NCI-H748 treated with DMSO at 0.1 percent for 48 hours (cell line): Measurements from ENCODE around the gene MBD5.
A peak's percentile ranks its signal among the peaks of the same experiment; 100 is the strongest.

ENCODE experiments used
- DNase-seq: peaks from one replicate; lab custom pipeline; 2025; lab: John Stamatoyannopoulos, UW

The MBD5 gene

DNA sequence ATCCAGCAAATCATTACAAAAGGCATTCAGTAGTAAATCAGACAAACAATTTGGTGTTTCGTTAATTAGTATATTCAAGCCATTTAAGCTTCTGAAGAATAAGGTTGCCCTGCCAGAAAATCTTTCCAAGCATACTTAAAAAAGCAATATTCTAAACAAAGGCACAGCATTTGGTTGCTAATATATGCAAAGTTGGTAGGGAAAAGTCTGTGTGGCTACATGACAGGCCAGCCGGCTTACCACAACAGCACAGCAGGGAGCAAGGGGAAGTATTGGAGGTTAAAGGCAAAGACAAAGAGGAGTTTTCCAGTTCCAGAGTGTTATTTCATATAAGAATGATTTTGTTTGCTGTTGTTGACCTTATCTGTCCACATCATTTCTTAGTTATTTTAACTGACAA lies 282.3 kb downstream of the MBD5 start:
- DNase-seq, result no peak

GRCh38 chr2:148305476-148305875 lies 284.6 kb downstream of the MBD5 start:
- no peak for DNase-seq

DNA sequence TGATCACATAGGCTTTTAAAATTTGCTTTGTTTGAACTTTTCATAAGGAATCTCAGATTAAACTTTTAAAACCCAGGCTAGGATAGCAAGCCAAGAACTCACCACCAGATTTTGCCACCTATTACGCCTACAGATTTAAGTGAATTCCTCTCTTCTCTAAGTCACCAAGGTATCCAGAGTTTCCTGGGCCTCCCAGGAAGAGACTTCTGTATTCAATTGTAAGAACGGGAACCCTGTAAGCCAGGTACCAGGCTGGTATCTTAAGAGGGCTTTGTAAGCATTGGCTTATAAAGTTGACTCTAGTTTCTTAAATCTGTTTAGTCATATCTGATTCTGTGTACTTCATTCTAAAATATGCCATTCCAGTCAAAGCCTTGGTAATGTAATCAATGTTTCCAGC lies 285.1 kb downstream of the MBD5 start:
- DNase-seq, result no peak

DNA sequence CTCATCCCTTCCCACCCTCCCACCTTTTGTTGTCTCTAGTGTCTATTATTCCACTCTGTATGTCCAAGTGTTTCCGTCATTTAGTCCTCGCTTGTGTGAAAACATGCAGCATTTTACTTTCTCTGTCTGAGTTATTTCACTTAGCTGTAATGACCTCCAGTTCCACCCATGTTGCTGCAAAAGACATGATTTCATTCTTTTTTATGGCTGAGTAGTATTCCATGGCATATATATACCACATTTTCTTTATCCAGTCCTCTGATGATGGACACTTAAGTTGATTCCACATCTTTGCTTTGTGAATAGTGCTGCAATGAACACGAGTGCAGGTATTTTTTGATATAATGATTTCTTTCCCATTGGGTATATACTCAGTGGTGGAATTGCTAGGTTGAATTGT lies 296.7 kb downstream of the MBD5 start:
- DNase-seq, result no peak

DNA sequence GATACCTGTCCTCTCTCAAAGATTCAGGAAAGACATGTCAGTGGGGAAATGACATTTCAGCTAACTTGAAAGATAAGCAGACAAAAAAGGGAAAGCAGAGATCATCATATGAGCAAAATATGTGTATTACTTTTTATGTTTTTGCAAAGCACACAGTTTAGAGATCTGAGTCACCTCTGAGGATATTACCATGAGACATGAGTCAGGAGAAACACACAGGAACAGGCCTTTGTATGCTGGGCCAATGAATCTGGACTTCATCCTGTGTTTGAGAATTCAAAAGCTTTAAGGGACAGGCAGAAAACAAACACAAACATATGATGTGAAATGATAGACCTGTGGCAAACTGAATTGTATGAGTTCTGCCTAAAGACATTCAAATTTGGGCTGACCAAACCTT lies 317.6 kb downstream of the MBD5 start:
- no peak for DNase-seq

DNA sequence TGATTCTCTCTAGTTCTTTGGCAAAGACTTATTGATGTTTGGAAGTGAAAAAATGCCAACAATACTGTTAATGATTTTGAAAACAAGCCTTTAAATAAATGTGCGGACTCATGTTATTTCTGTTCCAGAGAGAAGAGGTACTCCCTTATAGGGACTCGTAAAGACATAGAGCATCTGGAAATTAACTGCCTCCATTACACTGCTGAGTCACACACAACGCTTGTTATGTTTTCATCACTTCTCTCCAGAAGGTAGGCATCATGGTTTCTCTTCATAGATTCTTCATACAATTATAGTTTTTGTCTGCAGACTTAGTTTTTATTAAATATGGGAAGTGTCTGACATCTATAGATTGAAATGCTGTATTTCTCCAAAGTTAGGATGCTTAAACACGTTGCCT lies 321.2 kb downstream of the MBD5 start:
- DNase-seq, result no peak

GRCh38 chr2:148350199-148350598 lies 329.3 kb downstream of the MBD5 start:
- DNase-seq, result no peak

- DNase-seq, result no peak
These were observed 330.7 kb downstream of the MBD5 start for GRCh38 chr2:148351437-148352143.

DNA sequence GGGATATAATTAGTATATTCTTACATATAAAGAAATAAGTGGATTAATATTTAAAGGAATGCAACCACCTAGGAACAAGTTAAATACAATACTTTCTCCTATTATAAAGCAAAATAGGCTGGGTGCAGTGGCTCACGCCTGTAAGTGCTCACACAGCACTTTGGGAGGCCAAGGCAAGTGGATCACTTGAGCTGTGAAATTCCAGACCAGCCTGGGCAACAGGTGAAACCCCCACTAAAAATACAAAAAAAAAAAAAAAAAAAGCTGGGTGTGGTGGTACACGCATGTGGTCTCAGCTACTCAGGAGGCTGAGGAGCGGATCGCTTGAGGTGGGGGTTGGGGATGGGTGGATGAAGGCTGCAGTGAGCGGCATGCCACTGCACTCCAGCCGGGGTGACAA lies 337.5 kb downstream of the MBD5 start:
- no peak for DNase-seq

- DNase-seq, result no peak
These were observed 339.8 kb downstream of the MBD5 start for GRCh38 chr2:148360662-148361061.

- no peak for DNase-seq
These were observed 341.4 kb downstream of the MBD5 start for GRCh38 chr2:148362144-148362796.

DNA sequence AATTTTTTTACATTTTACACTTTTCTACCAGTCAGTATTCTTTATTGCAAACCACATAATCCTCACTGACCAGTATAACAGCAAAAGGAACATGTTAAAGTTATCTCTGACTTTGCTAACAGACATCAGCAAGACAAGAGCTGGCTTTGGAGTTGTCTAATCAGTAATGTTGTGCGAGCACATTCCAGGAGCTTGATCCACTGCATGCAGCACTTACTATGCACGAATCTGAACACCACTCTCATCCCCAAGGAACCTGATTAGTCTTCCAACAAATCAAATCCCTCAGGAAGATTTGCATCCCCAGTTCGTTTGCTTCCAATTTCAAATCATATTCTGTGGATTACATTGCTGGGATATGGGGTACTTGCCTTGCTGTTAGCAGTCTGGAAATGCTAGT lies 354.3 kb downstream of the MBD5 start:
- no peak for DNase-seq

- DNase-seq, result no peak
These were observed 370.4 kb downstream of the MBD5 start for GRCh38 chr2:148391324-148391723.

GRCh38 chr2:148402786-148403185 lies 381.9 kb downstream of the MBD5 start:
- DNase-seq, result no peak

DNA sequence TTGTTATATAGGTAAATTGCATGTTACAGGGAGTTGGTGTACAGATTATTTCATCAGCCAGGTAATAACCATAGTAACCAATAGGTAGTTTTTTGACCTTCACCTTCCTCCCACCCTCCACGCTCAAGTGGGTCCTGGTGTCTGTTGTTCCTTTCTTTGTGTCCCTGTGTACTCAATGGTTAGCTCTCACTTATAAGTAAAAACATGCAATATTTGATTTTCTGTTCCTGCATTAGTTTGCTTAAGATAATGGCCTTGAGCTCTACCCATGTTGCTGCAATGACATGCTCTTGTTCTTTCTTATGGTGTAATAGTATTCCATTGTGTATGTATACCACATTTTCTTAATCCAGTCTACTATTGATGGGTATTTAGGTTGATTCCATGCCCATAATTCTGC lies 390.0 kb downstream of the MBD5 start:
- DNase-seq, result peak; percentile 64

GRCh38 chr2:148416248-148416647 lies 395.4 kb downstream of the MBD5 start:
- no peak for DNase-seq

DNA sequence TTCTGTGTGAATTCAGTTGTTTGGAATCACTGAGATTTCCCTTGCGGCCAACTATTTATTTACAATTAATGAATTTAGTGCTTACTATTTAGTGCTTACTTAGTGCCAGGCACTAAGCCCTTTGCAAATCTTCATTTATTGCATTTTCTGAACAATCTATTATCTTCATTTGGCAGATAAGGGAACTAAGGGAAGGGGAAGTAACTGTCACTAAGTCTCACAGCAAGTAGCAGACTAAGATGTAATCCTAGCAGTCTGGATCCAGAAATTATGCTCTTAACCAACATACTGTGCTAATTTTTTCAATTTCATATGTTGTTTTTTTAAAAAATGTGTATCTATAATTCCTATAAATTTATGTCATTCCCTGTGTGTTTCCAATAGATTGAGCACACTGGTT lies 409.2 kb downstream of the MBD5 start:
- DNase-seq, result no peak

- no peak for DNase-seq
These were observed 427.0 kb downstream of the MBD5 start for GRCh38 chr2:148447877-148448276.

- no peak for DNase-seq
These were observed 429.6 kb downstream of the MBD5 start for GRCh38 chr2:148450531-148450930.

DNA sequence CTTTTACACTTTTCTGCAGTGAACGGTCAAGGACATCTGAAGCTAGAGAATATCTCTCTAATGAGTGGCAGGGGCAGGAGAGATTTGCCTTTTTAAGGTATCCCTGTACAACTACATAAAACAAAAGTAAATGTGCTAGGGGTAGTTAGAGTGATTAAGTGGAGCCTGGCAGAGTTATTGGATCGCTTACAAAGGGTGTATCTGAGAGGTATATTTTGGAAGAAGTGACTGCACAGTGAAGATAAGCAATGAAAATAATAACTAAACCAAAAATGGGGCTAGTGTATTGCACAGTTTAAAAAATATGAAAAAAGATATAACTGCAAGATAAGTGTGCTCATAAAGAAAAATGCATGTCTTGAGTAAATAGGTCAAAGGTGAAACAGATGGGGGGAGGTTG lies 430.2 kb downstream of the MBD5 start:
- DNase-seq, result no peak

- DNase-seq, result no peak
These were observed 434.9 kb downstream of the MBD5 start for GRCh38 chr2:148455791-148456190.

- DNase-seq, result no peak
These were observed 437.3 kb downstream of the MBD5 start for GRCh38 chr2:148458171-148458570.

GRCh38 chr2:148459377-148459778 lies 438.5 kb downstream of the MBD5 start:
- no peak for DNase-seq

- DNase-seq, result no peak
These were observed 441.0 kb downstream of the MBD5 start for GRCh38 chr2:148461876-148462275.
